ENCODE measurements around the gene RERE. TPM values are rescaled to one million over a fixed set of nuclear protein-coding genes. Genes with fewer than 3 reads are reported as not detected.
A peak's percentile ranks its signal among the peaks of the same experiment; 100 is the strongest.

Gene RERE
- total and polyA plus RNA-seq, 2 experiments from 2014 or later, result 148 to 170 TPM

- Histone ChIP-seq H3K79me2 (replicated peaks; ENCODE audit: insufficient read depth) (no peaks in the 10 kb centered on the region), H4K20me1 (replicated peaks; ENCODE audit: insufficient read depth) (no peaks in the 10 kb centered on the region), H3K4me2 (no peak overlapping the region), H3F3A (replicated peaks; ENCODE audit: low read depth) (no peaks in the 10 kb centered on the region; the same call in 1 of the 2 replicates), H3K27me3 (ENCODE audit: insufficient read depth) (peaks cover 7% of the 10 kb centered on the region; the same call in 1 of the 2 replicates), H3K9me2 (ENCODE audit: insufficient read depth) (no peaks in the 10 kb centered on the region), H3K36me3 (ENCODE audit: insufficient read depth) (no peaks in the 10 kb centered on the region), H3K4me3 (no peak overlapping the region), H2AFZ (no peak overlapping the region), H3K4me1 (ENCODE audit: insufficient read depth) (no peaks in the 10 kb centered on the region), H3K27ac (ENCODE audit: low read depth) (no peak overlapping the region)
- no peak for DNase-seq (ENCODE audit: low spot score)
- Mint-ChIP-seq H3K36me3 (ENCODE audit: low read depth) (no peaks in the 10 kb centered on the region), H3K9me3 (peaks cover 2% of the 10 kb centered on the region; the same call in 1 of the 3 replicates), H3K4me1 (peaks cover under 1% of the 10 kb centered on the region), H3K27me3 (ENCODE audit: insufficient read depth, low read depth, poor library complexity) (peaks cover 11% of the 10 kb centered on the region), H3K27ac (no peak overlapping the region), H3K4me3 (no peak overlapping the region)
- TF ChIP-seq, protein P1, sequence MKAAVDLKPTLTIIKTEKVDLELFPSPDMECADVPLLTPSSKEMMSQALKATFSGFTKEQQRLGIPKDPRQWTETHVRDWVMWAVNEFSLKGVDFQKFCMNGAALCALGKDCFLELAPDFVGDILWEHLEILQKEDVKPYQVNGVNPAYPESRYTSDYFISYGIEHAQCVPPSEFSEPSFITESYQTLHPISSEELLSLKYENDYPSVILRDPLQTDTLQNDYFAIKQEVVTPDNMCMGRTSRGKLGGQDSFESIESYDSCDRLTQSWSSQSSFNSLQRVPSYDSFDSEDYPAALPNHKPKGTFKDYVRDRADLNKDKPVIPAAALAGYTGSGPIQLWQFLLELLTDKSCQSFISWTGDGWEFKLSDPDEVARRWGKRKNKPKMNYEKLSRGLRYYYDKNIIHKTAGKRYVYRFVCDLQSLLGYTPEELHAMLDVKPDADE (IDR thresholded peaks at IDR 0.05), result no peak
- TF ChIP-seq STAT1 (IDR thresholded peaks at IDR 0.05; ENCODE audit: unreplicated experiment) (no peak), EZH2phosphoT487 (IDR thresholded peaks at IDR 0.05; ENCODE audit: unreplicated experiment) (no peak), ZNF114 (CRISPR knock-in tag; IDR thresholded peaks at IDR 0.05) (no peak), NANOG (IDR thresholded peaks at IDR 0.05; ENCODE audit: borderline replicate concordance) (no peak), JUNB (IDR thresholded peaks at IDR 0.05; ENCODE audit: unreplicated experiment) (no peak)
- TF ChIP-seq, protein P2, sequence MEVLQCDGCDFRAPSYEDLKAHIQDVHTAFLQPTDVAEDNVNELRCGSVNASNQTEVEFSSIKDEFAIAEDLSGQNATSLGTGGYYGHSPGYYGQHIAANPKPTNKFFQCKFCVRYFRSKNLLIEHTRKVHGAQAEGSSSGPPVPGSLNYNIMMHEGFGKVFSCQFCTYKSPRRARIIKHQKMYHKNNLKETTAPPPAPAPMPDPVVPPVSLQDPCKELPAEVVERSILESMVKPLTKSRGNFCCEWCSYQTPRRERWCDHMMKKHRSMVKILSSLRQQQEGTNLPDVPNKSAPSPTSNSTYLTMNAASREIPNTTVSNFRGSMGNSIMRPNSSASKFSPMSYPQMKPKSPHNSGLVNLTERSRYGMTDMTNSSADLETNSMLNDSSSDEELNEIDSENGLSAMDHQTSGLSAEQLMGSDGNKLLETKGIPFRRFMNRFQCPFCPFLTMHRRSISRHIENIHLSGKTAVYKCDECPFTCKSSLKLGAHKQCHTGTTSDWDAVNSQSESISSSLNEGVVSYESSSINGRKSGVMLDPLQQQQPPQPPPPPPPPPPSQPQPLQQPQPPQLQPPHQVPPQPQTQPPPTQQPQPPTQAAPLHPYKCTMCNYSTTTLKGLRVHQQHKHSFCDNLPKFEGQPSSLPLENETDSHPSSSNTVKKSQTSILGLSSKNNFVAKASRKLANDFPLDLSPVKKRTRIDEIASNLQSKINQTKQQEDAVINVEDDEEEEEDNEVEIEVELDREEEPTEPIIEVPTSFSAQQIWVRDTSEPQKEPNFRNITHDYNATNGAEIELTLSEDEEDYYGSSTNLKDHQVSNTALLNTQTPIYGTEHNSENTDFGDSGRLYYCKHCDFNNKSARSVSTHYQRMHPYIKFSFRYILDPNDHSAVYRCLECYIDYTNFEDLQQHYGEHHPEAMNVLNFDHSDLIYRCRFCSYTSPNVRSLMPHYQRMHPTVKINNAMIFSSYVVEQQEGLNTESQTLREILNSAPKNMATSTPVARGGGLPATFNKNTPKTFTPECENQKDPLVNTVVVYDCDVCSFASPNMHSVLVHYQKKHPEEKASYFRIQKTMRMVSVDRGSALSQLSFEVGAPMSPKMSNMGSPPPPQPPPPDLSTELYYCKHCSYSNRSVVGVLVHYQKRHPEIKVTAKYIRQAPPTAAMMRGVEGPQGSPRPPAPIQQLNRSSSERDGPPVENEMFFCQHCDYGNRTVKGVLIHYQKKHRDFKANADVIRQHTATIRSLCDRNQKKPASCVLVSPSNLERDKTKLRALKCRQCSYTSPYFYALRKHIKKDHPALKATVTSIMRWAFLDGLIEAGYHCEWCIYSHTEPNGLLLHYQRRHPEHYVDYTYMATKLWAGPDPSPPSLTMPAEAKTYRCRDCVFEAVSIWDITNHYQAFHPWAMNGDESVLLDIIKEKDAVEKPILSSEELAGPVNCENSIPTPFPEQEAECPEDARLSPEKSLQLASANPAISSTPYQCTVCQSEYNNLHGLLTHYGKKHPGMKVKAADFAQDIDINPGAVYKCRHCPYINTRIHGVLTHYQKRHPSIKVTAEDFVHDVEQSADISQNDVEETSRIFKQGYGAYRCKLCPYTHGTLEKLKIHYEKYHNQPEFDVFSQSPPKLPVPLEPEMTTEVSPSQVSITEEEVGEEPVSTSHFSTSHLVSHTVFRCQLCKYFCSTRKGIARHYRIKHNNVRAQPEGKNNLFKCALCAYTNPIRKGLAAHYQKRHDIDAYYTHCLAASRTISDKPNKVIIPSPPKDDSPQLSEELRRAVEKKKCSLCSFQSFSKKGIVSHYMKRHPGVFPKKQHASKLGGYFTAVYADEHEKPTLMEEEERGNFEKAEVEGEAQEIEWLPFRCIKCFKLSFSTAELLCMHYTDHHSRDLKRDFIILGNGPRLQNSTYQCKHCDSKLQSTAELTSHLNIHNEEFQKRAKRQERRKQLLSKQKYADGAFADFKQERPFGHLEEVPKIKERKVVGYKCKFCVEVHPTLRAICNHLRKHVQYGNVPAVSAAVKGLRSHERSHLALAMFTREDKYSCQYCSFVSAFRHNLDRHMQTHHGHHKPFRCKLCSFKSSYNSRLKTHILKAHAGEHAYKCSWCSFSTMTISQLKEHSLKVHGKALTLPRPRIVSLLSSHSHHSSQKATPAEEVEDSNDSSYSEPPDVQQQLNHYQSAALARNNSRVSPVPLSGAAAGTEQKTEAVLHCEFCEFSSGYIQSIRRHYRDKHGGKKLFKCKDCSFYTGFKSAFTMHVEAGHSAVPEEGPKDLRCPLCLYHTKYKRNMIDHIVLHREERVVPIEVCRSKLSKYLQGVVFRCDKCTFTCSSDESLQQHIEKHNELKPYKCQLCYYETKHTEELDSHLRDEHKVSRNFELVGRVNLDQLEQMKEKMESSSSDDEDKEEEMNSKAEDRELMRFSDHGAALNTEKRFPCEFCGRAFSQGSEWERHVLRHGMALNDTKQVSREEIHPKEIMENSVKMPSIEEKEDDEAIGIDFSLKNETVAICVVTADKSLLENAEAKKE (CRISPR knock-in tag; IDR thresholded peaks at IDR 0.05), result no peak
- TF ChIP-seq, protein P3, sequence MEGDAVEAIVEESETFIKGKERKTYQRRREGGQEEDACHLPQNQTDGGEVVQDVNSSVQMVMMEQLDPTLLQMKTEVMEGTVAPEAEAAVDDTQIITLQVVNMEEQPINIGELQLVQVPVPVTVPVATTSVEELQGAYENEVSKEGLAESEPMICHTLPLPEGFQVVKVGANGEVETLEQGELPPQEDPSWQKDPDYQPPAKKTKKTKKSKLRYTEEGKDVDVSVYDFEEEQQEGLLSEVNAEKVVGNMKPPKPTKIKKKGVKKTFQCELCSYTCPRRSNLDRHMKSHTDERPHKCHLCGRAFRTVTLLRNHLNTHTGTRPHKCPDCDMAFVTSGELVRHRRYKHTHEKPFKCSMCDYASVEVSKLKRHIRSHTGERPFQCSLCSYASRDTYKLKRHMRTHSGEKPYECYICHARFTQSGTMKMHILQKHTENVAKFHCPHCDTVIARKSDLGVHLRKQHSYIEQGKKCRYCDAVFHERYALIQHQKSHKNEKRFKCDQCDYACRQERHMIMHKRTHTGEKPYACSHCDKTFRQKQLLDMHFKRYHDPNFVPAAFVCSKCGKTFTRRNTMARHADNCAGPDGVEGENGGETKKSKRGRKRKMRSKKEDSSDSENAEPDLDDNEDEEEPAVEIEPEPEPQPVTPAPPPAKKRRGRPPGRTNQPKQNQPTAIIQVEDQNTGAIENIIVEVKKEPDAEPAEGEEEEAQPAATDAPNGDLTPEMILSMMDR (conservative IDR thresholded peaks at IDR 0.05; ENCODE audit: low read depth in 2 of 2), result no peak
- ATAC-seq, result peak; percentile 64
Measured at GRCh38 chr1:8323706-8324105, 493.7 kb downstream of the RERE start.
